K562 (cell line): ENCODE results near the gene ITK. TPM values are rescaled to one million over a fixed set of nuclear protein-coding genes. Genes with fewer than 3 reads are reported as not detected.

Experiments used
- ATAC-seq: fragments of 200-7000 bp; cut with Tn5 transposase; 3 replicates; pipeline ENCODE4 v1.9.1; 2020; ENCODE audit warnings: moderate library complexity
- BruUV-seq: library from RNA; stranded (reverse); fragments of 400-500 nt; replicated peaks from 2 replicates; lab custom pipeline; 2021; lab: Mats Ljungman, UMichigan
- CTCF ChIA-PET: fragments of 300-600 bp; formaldehyde crosslinking; extraction: SDS; loops from one replicate; lab custom pipeline; 2021; ENCODE audit warnings: low intra/inter-chr PET ratio; lab: Yijun Ruan, JAX
- POLR2A ChIA-PET: fragments of 300-600, 350-650 bp; sonication (Branson Sonifier 250); formaldehyde crosslinking; extraction: SDS; loops from one replicate; lab custom pipeline; 2021; ENCODE audit warnings: antibody characterized with exemption, inconsistent platforms; lab: Yijun Ruan, JAX
- DNase-seq, 4 experiments: peaks; one replicate each; pipeline versions ENCODE4 v3.0.0 to v3.0.0-alpha.2; 2011 to 2018; ENCODE audit warnings: low spot score in 3 of 4, mixed read lengths in 3 of 4; ENCODE audit errors: extremely low read depth in 1 of 4
- FAIRE-seq: peaks from 2 replicates; lab custom pipeline; 2011; peaks lifted over from hg19 to GRCh38; lab: Jason Lieb, UNC
- H2AFZ ChIP-seq: 2 replicates; pipeline ENCODE4 v1.6.0; 2011; ENCODE audit warnings: low read depth, low read length, control low read depth, inconsistent platforms
- H3K27ac ChIP-seq: fragments of 200-600 bp; 3 replicates; pipeline ENCODE4 v1.8.0; 2011; ENCODE audit warnings: low read depth, mild to moderate bottlenecking, control low read depth, inconsistent platforms, low read length, moderate library complexity, mixed read lengths; ENCODE audit errors: extremely low read depth
- H3K27me3 ChIP-seq, 2 experiments: fragments of 300-600 bp in 1 of 2; 2 replicates in 1 of 2; 3 replicates in 1 of 2; pipeline versions ENCODE4 v1.6.0 to v1.8.0; 2011; ENCODE audit warnings: inconsistent platforms in 2 of 2, low read length in 2 of 2, mild to moderate bottlenecking in 1 of 2, mixed read lengths in 1 of 2, moderate library complexity in 1 of 2; ENCODE audit not compliant: control insufficient read depth in 2 of 2, insufficient read depth in 2 of 2
- H3K36me3 ChIP-seq: fragments of 300-600 bp; 3 replicates; pipeline ENCODE4 v1.8.0; 2011; ENCODE audit warnings: mild to moderate bottlenecking, low read length, inconsistent platforms; ENCODE audit not compliant: control insufficient read depth, insufficient read depth
- H3K4me1 ChIP-seq, 2 experiments: fragments of 200-600 bp in 1 of 2; replicated peaks in 1 of 2; 2 replicates in 1 of 2; 3 replicates in 1 of 2; pipeline versions ENCODE4 v1.5.1 to v1.8.0; 2011; ENCODE audit warnings: inconsistent platforms in 2 of 2, low read length in 2 of 2, mild to moderate bottlenecking in 1 of 2, mixed read lengths in 1 of 2, moderate library complexity in 1 of 2; ENCODE audit not compliant: control insufficient read depth in 2 of 2, insufficient read depth in 2 of 2
- H3K4me2 ChIP-seq: 2 replicates; pipeline ENCODE4 v1.6.1; 2011; ENCODE audit warnings: low read length, control low read depth, inconsistent platforms, mixed read lengths; ENCODE audit not compliant: insufficient read depth
- H3K4me3 ChIP-seq: fragments of 200-600 bp; sonication (generic), shearing (Covaris generic); 2 replicates; pipeline ENCODE4 v1.5.1; 2016; ENCODE audit warnings: control low read depth, inconsistent platforms
- H3K79me2 ChIP-seq: fragments of 200-600 bp; 3 replicates; pipeline ENCODE4 v1.8.0; 2011; ENCODE audit warnings: low read length, inconsistent platforms; ENCODE audit not compliant: control insufficient read depth, insufficient read depth
- H3K9ac ChIP-seq, 2 experiments: 2 replicates each; pipeline versions ENCODE4 v1.6.0 to v1.6.1; 2011; ENCODE audit warnings: low read depth in 2 of 2, low read length in 2 of 2, control low read depth in 1 of 2, inconsistent platforms in 1 of 2, mild to moderate bottlenecking in 1 of 2, mixed read lengths in 1 of 2; ENCODE audit not compliant: insufficient read depth in 1 of 2
- H3K9me1 ChIP-seq: one replicate; pipeline ENCODE4 v1.6.0; 2011; ENCODE audit warnings: inconsistent platforms, mild to moderate bottlenecking, low read length, moderate library complexity; ENCODE audit not compliant: control insufficient read depth, insufficient read depth
- H3K9me3 ChIP-seq: replicated peaks from 2 replicates; pipeline ENCODE4 v1.5.1; 2011; ENCODE audit warnings: low read depth, low read length, inconsistent platforms; ENCODE audit not compliant: control insufficient read depth, insufficient read depth
- H4K20me1 ChIP-seq: replicated peaks from 2 replicates; pipeline ENCODE4 v1.6.1; 2011; ENCODE audit warnings: low read length, inconsistent platforms, mixed read lengths; ENCODE audit not compliant: control insufficient read depth, insufficient read depth
- KAT7 ChIP-seq: sonication (generic); formaldehyde crosslinking; IDR thresholded peaks from 2 replicates; pipeline ENCODE4 v1.8.0; 2022; ENCODE audit warnings: missing genetic modification reagents, mild to moderate bottlenecking, borderline replicate concordance
- KDM5B ChIP-seq: fragments of 200-600 bp; sonication (generic); IDR thresholded peaks from 2 replicates; pipeline ENCODE4 v1.6.1; 2012; ENCODE audit warnings: low read depth, mild to moderate bottlenecking, moderate library complexity, low read length, control low read depth, inconsistent platforms; ENCODE audit not compliant: insufficient replicate concordance
- KLF16 ChIP-seq: IDR thresholded peaks from 2 replicates; pipeline ENCODE4 v1.6.1; 2016; ENCODE audit warnings: antibody characterized with exemption
- NCOR1 ChIP-seq: fragments of 450-650 bp; IDR thresholded peaks from 2 replicates; pipeline ENCODE4 v1.6.1; 2016; ENCODE audit warnings: mild to moderate bottlenecking, moderate library complexity
- RBM34 ChIP-seq: fragments of 200-400 bp; formaldehyde crosslinking; IDR thresholded peaks from 2 replicates; pipeline ENCODE4 v1.6.1; 2018; ENCODE audit warnings: low read length, borderline replicate concordance; ENCODE audit not compliant: insufficient read depth
- SMARCA4 ChIP-seq: fragments of 450-650 bp; IDR thresholded peaks from 2 replicates; pipeline ENCODE4 v1.6.1; 2016
- TSC22D4 ChIP-seq: fragments of 450-650 bp; IDR thresholded peaks from 2 replicates; pipeline ENCODE4 v1.6.1; 2016; ENCODE audit warnings: missing genetic modification characterization, missing biosample characterization, control low read depth
- ZNF133 ChIP-seq: fragments of 250-450 bp; sonication (Bioruptor Pico); IDR thresholded peaks from 2 replicates; pipeline ENCODE4 v1.4.0; 2020; ENCODE audit warnings: mild to moderate bottlenecking
- ZNF24 ChIP-seq: fragments of 450-650 bp; IDR thresholded peaks from 2 replicates; pipeline ENCODE4 v1.6.1; 2016
- WGBS: fragments of 100-300 bp; shearing (Covaris generic); methylation state at CpG from one replicate; pipeline ENCODE4 v1.1.6; 2016; ENCODE audit warnings: low coverage, mixed read lengths; ENCODE audit not compliant: insufficient coverage; ENCODE audit errors: missing lambda C conversion rate; 5-methylcytosine and 5-hydroxymethylcytosine counted together
- in situ Hi-C: fragments of 300-500 bp; cut with MboI; formaldehyde crosslinking; loops from 4 replicates; pipeline ENCODE4 v1.15.0; 2018; ENCODE audit warnings: inconsistent platforms, mixed read lengths
- intact Hi-C: fragments of 100-400 bp; cut with micrococcal nuclease; formaldehyde crosslinking; loops from 2 replicates; pipeline ENCODE4 v1.14.2; 2022
- polyA plus RNA-seq, 8 experiments: library from polyadenylated mRNA; depleted of rRNA in 4 of 8; stranded (reverse) in 5 of 8; unstranded in 3 of 8; fragments of >200 nt; fragmentation: Nextera tagmentation in 2 of 8; fragmentation: Illumina TruSeq in 1 of 8; extraction: Ambion mirVana in 2 of 8; extraction: Trizol in 1 of 8; gene quantifications; 2 replicates each; pipeline versions ENCODE4 v1.2.1 to v1.2.3, GENCODE V29; 2011 to 2014; ENCODE audit warnings: inconsistent platforms in 1 of 8, missing spikeins in 1 of 8
- total RNA-seq, 7 experiments: library from RNA; depleted of rRNA in 6 of 7; stranded (reverse); fragments of >200 nt in 6 of 7; fragmentation: Illumina TruSeq in 2 of 7; extraction: Trizol in 2 of 7; gene quantifications; 2 replicates each; pipeline versions ENCODE4 v1.2.1 to v1.2.3, GENCODE V29; 2011 to 2021; ENCODE audit warnings: low replicate concordance in 1 of 7
- TF ChIP-seq, protein P1 (sequence below): fragments of 450-650 bp; IDR thresholded peaks from 2 replicates; pipeline ENCODE4 v1.6.1; 2018; ENCODE audit warnings: mild to moderate bottlenecking, low read depth; ENCODE audit not compliant: partially characterized antibody
- TF ChIP-seq, protein P2 (sequence below): fragments of 450-650 bp; IDR thresholded peaks from 2 replicates; pipeline ENCODE4 v1.6.1; 2017; ENCODE audit warnings: antibody characterized with exemption, mild to moderate bottlenecking

ITK gene
- total and polyA plus RNA-seq, 9 of the 15 experiments (the other 6 are each of a cell fraction or from before 2014, with no cell fraction given) = 0.04 to 0.75 TPM; not detected in 7

DNA sequence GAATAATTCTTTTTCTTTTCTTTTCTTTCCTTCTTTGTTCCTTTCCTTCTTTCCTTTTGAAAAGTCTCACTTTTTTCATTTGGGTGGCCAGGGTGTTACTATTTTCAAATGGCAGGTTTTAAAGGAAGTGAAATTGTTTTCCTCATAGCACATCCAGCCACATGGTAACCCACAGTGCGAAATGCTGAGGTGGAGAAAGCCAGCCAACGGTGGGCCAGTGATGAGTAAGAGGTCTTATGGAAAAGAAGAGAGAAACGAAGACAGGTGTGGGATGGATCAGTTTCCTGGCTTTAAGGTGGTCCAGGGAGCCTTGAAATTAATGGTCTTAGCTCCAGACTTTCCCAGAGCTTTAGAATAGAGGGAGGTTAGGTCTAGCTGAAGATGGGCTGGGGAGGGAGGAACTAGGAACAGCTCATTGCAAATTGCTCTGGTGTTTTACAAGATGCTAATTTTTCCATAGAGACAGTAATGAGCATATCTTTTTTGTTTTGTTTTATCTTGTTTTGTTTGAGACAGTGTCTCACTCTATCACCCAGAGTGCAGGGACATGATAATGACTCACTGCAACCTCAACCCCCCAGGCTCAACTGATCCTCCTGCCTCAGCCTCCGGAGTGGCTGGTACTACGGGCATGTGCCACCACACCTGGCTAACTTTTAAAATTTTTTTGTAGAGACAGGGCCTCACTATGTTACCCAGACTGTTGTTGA is 17.8 kb downstream of the ITK start:
- peaks cover 0 to 5% of the 10 kb centered on the region in 2 experiments; a peak in 1 of 5 replicates for H3K27me3 ChIP-seq
- TF ChIP-seq NCOR1 (no peak), KAT7 (CRISPR knock-in tag) (no peak), RBM34 (no peak), KLF16 (no peak), ZNF133 (no peak), ZNF24 (no peak), TSC22D4 (tag) (no peak), SMARCA4 (no peak), KDM5B (no peak)
- TF ChIP-seq, protein P1, sequence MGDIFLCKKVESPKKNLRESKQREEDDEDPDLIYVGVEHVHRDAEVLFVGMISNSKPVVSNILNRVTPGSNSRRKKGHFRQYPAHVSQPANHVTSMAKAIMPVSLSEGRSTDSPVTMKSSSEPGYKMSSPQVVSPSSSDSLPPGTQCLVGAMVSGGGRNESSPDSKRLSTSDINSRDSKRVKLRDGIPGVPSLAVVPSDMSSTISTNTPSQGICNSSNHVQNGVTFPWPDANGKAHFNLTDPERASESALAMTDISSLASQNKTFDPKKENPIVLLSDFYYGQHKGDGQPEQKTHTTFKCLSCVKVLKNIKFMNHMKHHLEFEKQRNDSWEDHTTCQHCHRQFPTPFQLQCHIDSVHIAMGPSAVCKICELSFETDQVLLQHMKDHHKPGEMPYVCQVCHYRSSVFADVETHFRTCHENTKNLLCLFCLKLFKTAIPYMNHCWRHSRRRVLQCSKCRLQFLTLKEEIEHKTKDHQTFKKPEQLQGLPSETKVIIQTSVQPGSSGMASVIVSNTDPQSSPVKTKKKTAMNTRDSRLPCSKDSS = no peak
- TF ChIP-seq, protein P2, sequence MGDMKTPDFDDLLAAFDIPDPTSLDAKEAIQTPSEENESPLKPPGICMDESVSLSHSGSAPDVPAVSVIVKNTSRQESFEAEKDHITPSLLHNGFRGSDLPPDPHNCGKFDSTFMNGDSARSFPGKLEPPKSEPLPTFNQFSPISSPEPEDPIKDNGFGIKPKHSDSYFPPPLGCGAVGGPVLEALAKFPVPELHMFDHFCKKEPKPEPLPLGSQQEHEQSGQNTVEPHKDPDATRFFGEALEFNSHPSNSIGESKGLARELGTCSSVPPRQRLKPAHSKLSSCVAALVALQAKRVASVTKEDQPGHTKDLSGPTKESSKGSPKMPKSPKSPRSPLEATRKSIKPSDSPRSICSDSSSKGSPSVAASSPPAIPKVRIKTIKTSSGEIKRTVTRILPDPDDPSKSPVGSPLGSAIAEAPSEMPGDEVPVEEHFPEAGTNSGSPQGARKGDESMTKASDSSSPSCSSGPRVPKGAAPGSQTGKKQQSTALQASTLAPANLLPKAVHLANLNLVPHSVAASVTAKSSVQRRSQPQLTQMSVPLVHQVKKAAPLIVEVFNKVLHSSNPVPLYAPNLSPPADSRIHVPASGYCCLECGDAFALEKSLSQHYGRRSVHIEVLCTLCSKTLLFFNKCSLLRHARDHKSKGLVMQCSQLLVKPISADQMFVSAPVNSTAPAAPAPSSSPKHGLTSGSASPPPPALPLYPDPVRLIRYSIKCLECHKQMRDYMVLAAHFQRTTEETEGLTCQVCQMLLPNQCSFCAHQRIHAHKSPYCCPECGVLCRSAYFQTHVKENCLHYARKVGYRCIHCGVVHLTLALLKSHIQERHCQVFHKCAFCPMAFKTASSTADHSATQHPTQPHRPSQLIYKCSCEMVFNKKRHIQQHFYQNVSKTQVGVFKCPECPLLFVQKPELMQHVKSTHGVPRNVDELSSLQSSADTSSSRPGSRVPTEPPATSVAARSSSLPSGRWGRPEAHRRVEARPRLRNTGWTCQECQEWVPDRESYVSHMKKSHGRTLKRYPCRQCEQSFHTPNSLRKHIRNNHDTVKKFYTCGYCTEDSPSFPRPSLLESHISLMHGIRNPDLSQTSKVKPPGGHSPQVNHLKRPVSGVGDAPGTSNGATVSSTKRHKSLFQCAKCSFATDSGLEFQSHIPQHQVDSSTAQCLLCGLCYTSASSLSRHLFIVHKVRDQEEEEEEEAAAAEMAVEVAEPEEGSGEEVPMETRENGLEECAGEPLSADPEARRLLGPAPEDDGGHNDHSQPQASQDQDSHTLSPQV = no peak
- no peaks in the 10 kb centered on the region for H4K20me1 ChIP-seq
- no peak for FAIRE-seq
- ChIA-PET POLR2A (no interaction called here), CTCF (no interaction called here)
- H3K4me2 ChIP-seq = no peak overlapping the region
- H3K4me3 ChIP-seq = no peak overlapping the region
- in situ Hi-C loops (no loop called here), intact Hi-C loops (no loop called here)
- H3K9ac ChIP-seq = no peak overlapping the region
- no peak overlapping the region for H3K27ac ChIP-seq
- no peaks in the 10 kb centered on the region for H3K9me1 ChIP-seq
- WGBS = 0% methylated on average over 3 of the region's 5 CpGs
- no peaks in the 10 kb centered on the region for H3K4me1 ChIP-seq
- ATAC-seq = no peak
- H3K79me2 ChIP-seq = no peaks in the 10 kb centered on the region
- DNase-seq = no peak
- BruUV-seq = no TSS peak
- no peaks in the 10 kb centered on the region for H3K9me3 ChIP-seq
- no peak overlapping the region for H2AFZ ChIP-seq
- no peaks in the 10 kb centered on the region for H3K36me3 ChIP-seq
